Testis (tissue), 2 donors: ENCODE measurements around the gene UGT1A4.

Experiments
- CTCF ChIP-seq, 3 experiments: fragments of 450-650 bp in 2 of 3; fragments of 200-600 bp in 1 of 3; sonication (generic) in 1 of 3; IDR thresholded peaks; one replicate each; pipeline ENCODE4 v1.5.1; 2016 to 2019; ENCODE audit warnings: antibody characterized with exemption in 3 of 3, mild to moderate bottlenecking in 2 of 3, moderate library complexity in 1 of 3
- POLR2A ChIP-seq: fragments of 450-650 bp; IDR thresholded peaks from one replicate; pipeline ENCODE4 v1.6.1; 2017; ENCODE audit warnings: antibody characterized with exemption, mild to moderate bottlenecking, moderate library complexity

- TF ChIP-seq CTCF (IDR thresholded peaks at IDR 0.05), result no peak
- TF ChIP-seq POLR2A, result no peak
Observed at GRCh38 chr2:233728723-233729301, 10.3 kb downstream of the UGT1A4 start, which contains the start of gene UGT1A3.
